SK-N-SH (cell line): ENCODE data around the gene GSK3A. TPM values are rescaled to one million over a fixed set of nuclear protein-coding genes. Genes with fewer than 3 reads are reported as not detected.

Experiments
- CTCF ChIA-PET: fragments of 300-600, 350-600 bp; formaldehyde crosslinking; extraction: SDS; loops from one replicate; lab custom pipeline; 2021; lab: Yijun Ruan, JAX
- POLR2A ChIA-PET: fragments of 350-600 bp; sonication (Branson Sonifier 250); formaldehyde crosslinking; extraction: SDS; loops from one replicate; lab custom pipeline; 2020; ENCODE audit warnings: antibody characterized with exemption, inconsistent platforms; lab: Yijun Ruan, JAX
- DNase-seq: peaks from one replicate; pipeline ENCODE4 v3.0.0; 2012
- H2AFZ ChIP-seq: fragments of 200-600 bp; sonication (generic); 2 replicates; pipeline ENCODE4 v1.8.1; 2016; ENCODE audit warnings: antibody characterized with exemption, mild to moderate bottlenecking, low read depth
- H3F3A ChIP-seq: fragments of 200-600 bp; sonication (generic); replicated peaks from 2 replicates; pipeline ENCODE3; 2016; ENCODE audit warnings: antibody characterized with exemption, mild to moderate bottlenecking; ENCODE audit not compliant: insufficient read depth
- H3K27ac ChIP-seq, 2 experiments: fragments of 200-500 bp in 1 of 2; fragments of 200-600 bp in 1 of 2; sonication (Bioruptor generic) in 1 of 2; sonication (generic), shearing (Covaris generic) in 1 of 2; 2 replicates each; pipeline versions ENCODE4 v1.5.1 to v1.6.1; 2014 to 2016; ENCODE audit warnings: low read depth in 2 of 2, inconsistent platforms in 1 of 2, low read length in 1 of 2, mild to moderate bottlenecking in 1 of 2, mixed read lengths in 1 of 2
- H3K27me3 ChIP-seq: fragments of 200-600 bp; sonication (generic), shearing (Covaris generic); 2 replicates; pipeline ENCODE4 v1.6.1; 2016; ENCODE audit warnings: mixed run types; ENCODE audit not compliant: insufficient read depth
- H3K36me3 ChIP-seq, 2 experiments: fragments of 200-500 bp in 1 of 2; fragments of 200-600 bp in 1 of 2; sonication (Bioruptor generic) in 1 of 2; sonication (generic) in 1 of 2; replicated peaks in 1 of 2; 2 replicates each; pipeline versions ENCODE3 to v1.5.1; 2014 to 2016; ENCODE audit warnings: low read length in 1 of 2, mild to moderate bottlenecking in 1 of 2; ENCODE audit not compliant: insufficient read depth in 2 of 2, control insufficient read depth in 1 of 2
- H3K4me1 ChIP-seq, 2 experiments: fragments of 200-500 bp in 1 of 2; fragments of 200-600 bp in 1 of 2; sonication (Bioruptor generic) in 1 of 2; sonication (generic), shearing (Covaris generic) in 1 of 2; 2 replicates each; pipeline versions ENCODE4 v1.5.1 to v1.6.1; 2014 to 2016; ENCODE audit warnings: low read depth in 1 of 2, low read length in 1 of 2, mixed run types in 1 of 2; ENCODE audit not compliant: insufficient read depth in 2 of 2, control insufficient read depth in 1 of 2
- H3K4me2 ChIP-seq: fragments of 200-600 bp; sonication (generic), shearing (Covaris generic); 2 replicates; pipeline ENCODE4 v1.6.1; 2017; ENCODE audit warnings: mixed run types
- H3K4me3 ChIP-seq, 2 experiments: fragments of 200-500 bp in 1 of 2; fragments of 200-600 bp in 1 of 2; sonication (Bioruptor generic) in 1 of 2; sonication (generic), shearing (Covaris generic) in 1 of 2; 2 replicates each; pipeline versions ENCODE4 v1.5.1 to v1.8.1; 2014 to 2016; ENCODE audit warnings: low read depth in 2 of 2, inconsistent platforms in 1 of 2, low read length in 1 of 2, mild to moderate bottlenecking in 1 of 2, mixed read lengths in 1 of 2, moderate library complexity in 1 of 2
- H3K79me2 ChIP-seq: fragments of 200-600 bp; sonication (generic); 2 replicates; pipeline ENCODE4 v1.8.1; 2017; ENCODE audit warnings: mild to moderate bottlenecking; ENCODE audit not compliant: insufficient read depth
- H3K9ac ChIP-seq: fragments of 200-600 bp; sonication (generic); 2 replicates; pipeline ENCODE4 v1.6.1; 2017; ENCODE audit warnings: mixed run types
- H3K9me2 ChIP-seq: fragments of 200-600 bp; sonication (generic); 2 replicates; pipeline ENCODE4 v1.6.1; 2017; ENCODE audit warnings: mixed run types
- H3K9me3 ChIP-seq: fragments of 200-600 bp; sonication (generic); 2 replicates; pipeline ENCODE4 v1.6.1; 2017; ENCODE audit warnings: mixed run types, mild to moderate bottlenecking, moderate library complexity
- H4K20me1 ChIP-seq: fragments of 200-600 bp; sonication (generic); 2 replicates; pipeline ENCODE4 v1.6.1; 2017; ENCODE audit warnings: mild to moderate bottlenecking, mixed run types; ENCODE audit not compliant: insufficient read depth
- EP300 ChIP-seq, 2 experiments: IDR thresholded peaks; 2 replicates each; pipeline versions ENCODE4 v1.4.0 to v1.6.1; 2012; ENCODE audit warnings: borderline replicate concordance in 1 of 2, low read depth in 1 of 2, low read length in 1 of 2
- RCOR1 ChIP-seq: fragments of 150-350 bp; IDR thresholded peaks from 2 replicates; pipeline ENCODE4 v1.6.1; 2017; ENCODE audit warnings: antibody characterized with exemption, low read length
- RFX5 ChIP-seq: IDR thresholded peaks from 2 replicates; pipeline ENCODE4 v1.6.1; 2012; ENCODE audit warnings: mild to moderate bottlenecking, improper control_type of control experiment, low read length
- RXRA ChIP-seq: IDR thresholded peaks from 2 replicates; pipeline ENCODE4 v1.4.0; 2012; ENCODE audit warnings: low read depth, mild to moderate bottlenecking, borderline replicate concordance
- TCF12 ChIP-seq: IDR thresholded peaks from 2 replicates; pipeline ENCODE4 v1.4.0; 2012
- TEAD4 ChIP-seq: IDR thresholded peaks from 2 replicates; pipeline ENCODE4 v1.4.0; 2012; ENCODE audit warnings: mild to moderate bottlenecking, borderline replicate concordance; ENCODE audit not compliant: insufficient read depth
- WGBS: methylation state at CpG from one replicate; pipeline ENCODE4 v1.1.6; 2017; ENCODE audit warnings: low lambda C conversion rate; 5-methylcytosine and 5-hydroxymethylcytosine counted together
- polyA plus RNA-seq, 3 experiments: library from polyadenylated mRNA; depleted of rRNA; stranded (reverse); fragments of >200 nt; gene quantifications; 2 replicates each; pipeline ENCODE4 v1.2.3, GENCODE V29; 2012
- TF ChIP-seq, protein P1 (sequence below): IDR thresholded peaks from 2 replicates; pipeline ENCODE4; 2012
- TF ChIP-seq, protein P2 (sequence below): fragments of 150-350 bp; IDR thresholded peaks from 2 replicates; pipeline ENCODE4 v1.6.1; 2016; ENCODE audit warnings: mild to moderate bottlenecking, low read depth, low read length
- TF ChIP-seq, protein P3 (sequence below): IDR thresholded peaks from 2 replicates; pipeline ENCODE4 v1.4.0; 2012; ENCODE audit warnings: low read depth, borderline replicate concordance

The GSK3A gene
- polyA plus RNA-seq, 1 of the 3 experiments (the other 2 are of a cell fraction): 42.1 TPM

DNA sequence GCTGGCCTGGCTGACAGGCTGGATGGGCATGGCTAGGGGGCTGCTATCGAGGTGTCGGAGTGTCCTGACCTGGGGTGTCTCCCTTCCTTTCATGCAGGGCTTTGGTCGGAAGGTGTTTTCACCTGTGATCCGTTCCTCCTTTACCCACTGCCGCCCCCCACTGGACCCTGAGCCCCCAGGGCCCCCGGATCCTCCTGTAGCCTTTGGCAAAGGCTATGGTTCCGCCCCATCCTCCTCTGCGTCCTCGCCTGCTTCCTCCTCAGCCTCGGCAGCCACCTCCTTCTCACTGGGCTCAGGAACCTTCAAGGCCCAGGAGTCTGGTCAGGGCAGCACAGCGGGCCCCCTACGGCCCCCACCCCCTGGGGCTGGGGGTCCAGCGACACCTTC lies 47.7 kb upstream of the GSK3A start:
- Histone ChIP-seq H3K4me3 (no peak overlapping the region), H4K20me1 (peaks cover 19% of the 10 kb centered on the region), H3K36me3 (peaks cover 30 to 81% of the 10 kb centered on the region in 2 experiments), H3K4me2 (no peak overlapping the region), H3K27me3 (no peaks in the 10 kb centered on the region), H3K9me3 (no peaks in the 10 kb centered on the region), H3K27ac (no peak overlapping the region; a peak in 1 of 4 replicates), H3F3A (peaks cover under 1% of the 10 kb centered on the region), H3K79me2 (peaks cover 29% of the 10 kb centered on the region), H3K4me1 (peaks cover 12 to 19% of the 10 kb centered on the region in 2 experiments; a peak in 3 of 4 replicates), H3K9ac (no peak overlapping the region), H2AFZ (no peak overlapping the region), H3K9me2 (no peaks in the 10 kb centered on the region)
- 87% methylated on average over 10 of the region's 13 CpGs for WGBS
- ChIA-PET CTCF (interaction anchor here (0.7 to 9.5 kb wide), 5 partner anchors 9 to 182 kb away, joined by 4 to 60 read pairs (median 6); no protein-coding TSS in a partner anchor), POLR2A (no interaction called here)
- DNase-seq: no peak
- no peak for TF ChIP-seq EP300 (IDR thresholded peaks at IDR 0.05; ENCODE audit: borderline replicate concordance in 1 of 2, low read depth in 1 of 2, low read length in 1 of 2)
- TF ChIP-seq RXRA: no peak
- TF ChIP-seq TEAD4: no peak
- TF ChIP-seq TCF12: no peak
- TF ChIP-seq, protein P1, sequence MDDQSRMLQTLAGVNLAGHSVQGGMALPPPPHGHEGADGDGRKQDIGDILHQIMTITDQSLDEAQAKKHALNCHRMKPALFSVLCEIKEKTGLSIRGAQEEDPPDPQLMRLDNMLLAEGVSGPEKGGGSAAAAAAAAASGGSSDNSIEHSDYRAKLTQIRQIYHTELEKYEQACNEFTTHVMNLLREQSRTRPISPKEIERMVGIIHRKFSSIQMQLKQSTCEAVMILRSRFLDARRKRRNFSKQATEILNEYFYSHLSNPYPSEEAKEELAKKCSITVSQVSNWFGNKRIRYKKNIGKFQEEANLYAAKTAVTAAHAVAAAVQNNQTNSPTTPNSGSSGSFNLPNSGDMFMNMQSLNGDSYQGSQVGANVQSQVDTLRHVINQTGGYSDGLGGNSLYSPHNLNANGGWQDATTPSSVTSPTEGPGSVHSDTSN: no peak
- TF ChIP-seq RCOR1: no peak

DNA sequence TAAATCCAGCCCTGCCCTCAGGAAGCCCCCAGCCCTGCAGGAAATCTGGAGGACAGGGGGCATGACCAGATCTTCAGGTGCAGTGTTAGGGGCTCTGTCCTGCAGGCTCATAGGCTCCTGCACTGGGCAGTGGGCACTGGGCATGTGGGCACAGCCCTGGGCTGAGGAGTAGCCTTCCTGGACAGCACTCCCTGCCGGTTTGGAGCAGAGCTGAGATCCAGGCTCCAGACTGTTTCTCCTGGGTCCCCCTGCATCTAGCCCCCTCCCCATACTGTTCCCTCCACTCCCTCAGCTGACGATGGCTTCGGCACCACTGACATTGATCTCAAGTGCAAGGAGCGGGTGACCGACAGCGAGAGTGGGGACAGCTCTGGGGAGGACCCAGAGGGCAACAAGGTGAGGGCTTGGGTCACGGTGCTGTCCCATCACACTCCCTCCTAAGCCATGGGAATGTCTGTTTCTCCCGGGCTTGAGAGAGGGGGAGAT lies 47.2 kb upstream of the GSK3A start:
- Histone ChIP-seq H3K79me2 (peaks cover 34% of the 10 kb centered on the region), H3K9me2 (no peaks in the 10 kb centered on the region), H3K36me3 (peaks cover 30 to 78% of the 10 kb centered on the region in 2 experiments), H3K27ac (no peak overlapping the region), H2AFZ (no peak overlapping the region), H3K27me3 (no peaks in the 10 kb centered on the region), H3K9me3 (no peaks in the 10 kb centered on the region), H3K4me3 (no peak overlapping the region), H3K4me2 (no peak overlapping the region), H3F3A (no peaks in the 10 kb centered on the region), H4K20me1 (peaks cover 24% of the 10 kb centered on the region), H3K9ac (no peak overlapping the region), H3K4me1 (peaks cover 12 to 24% of the 10 kb centered on the region in 2 experiments; a peak in 3 of 4 replicates)
- no peak for DNase-seq
- ChIA-PET POLR2A (no interaction called here), CTCF (interaction anchor here (0.7 to 9.5 kb wide), 7 partner anchors 9 to 181 kb away, joined by 3 to 60 read pairs (median 6); partner anchors contain the start of genes PAFAH1B3 and PRR19)
- WGBS: 96% methylated on average over 8 of the region's 8 CpGs
- TF ChIP-seq, protein P2, sequence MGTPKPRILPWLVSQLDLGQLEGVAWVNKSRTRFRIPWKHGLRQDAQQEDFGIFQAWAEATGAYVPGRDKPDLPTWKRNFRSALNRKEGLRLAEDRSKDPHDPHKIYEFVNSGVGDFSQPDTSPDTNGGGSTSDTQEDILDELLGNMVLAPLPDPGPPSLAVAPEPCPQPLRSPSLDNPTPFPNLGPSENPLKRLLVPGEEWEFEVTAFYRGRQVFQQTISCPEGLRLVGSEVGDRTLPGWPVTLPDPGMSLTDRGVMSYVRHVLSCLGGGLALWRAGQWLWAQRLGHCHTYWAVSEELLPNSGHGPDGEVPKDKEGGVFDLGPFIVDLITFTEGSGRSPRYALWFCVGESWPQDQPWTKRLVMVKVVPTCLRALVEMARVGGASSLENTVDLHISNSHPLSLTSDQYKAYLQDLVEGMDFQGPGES: no peak
- TF ChIP-seq, protein P3, sequence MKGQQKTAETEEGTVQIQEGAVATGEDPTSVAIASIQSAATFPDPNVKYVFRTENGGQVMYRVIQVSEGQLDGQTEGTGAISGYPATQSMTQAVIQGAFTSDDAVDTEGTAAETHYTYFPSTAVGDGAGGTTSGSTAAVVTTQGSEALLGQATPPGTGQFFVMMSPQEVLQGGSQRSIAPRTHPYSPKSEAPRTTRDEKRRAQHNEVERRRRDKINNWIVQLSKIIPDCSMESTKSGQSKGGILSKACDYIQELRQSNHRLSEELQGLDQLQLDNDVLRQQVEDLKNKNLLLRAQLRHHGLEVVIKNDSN: no peak
- TF ChIP-seq RXRA (no peak), RFX5 (no peak)
